Measurements from ENCODE around the gene MBLAC1.
A peak's percentile ranks its signal among the peaks of the same experiment; 100 is the strongest.

Gene MBLAC1

GRCh38 chr7:100126931-100127865 is at the start of gene MBLAC1:
MBLAC1 (plus strand) TSS chr7:100126967; CDS start chr7:100127396, 429 bp downstream.
- DNase-seq (ENCODE audit: low spot score) (peak; percentile 96), FAIRE-seq (peak; percentile 89)

GRCh38 chr7:100077205-100077604 is 49.6 kb upstream of the MBLAC1 start:
- no peak for FAIRE-seq

GRCh38 chr7:100079024-100079560 is 47.7 kb upstream of the MBLAC1 start:
- no peak for DNase-seq (ENCODE audit: low spot score)
- no peak for FAIRE-seq

More at GRCh38 chr7:100077205-100077604, 49.6 kb upstream of the MBLAC1 start:
- no peak for DNase-seq (ENCODE audit: low spot score)

GRCh38 chr7:100080907-100081534 is 45.7 kb upstream of the MBLAC1 start:
- FAIRE-seq, result no peak
- DNase-seq (ENCODE audit: low spot score), result no peak

- FAIRE-seq (peak; percentile 98), DNase-seq (ENCODE audit: low spot score) (peak; percentile 100)
Observed at GRCh38 chr7:100081535-100082102, 45.1 kb upstream of the MBLAC1 start, which contains the start of gene ZNF3. ZNF3 (minus strand) TSS chr7:100081723; CDS start chr7:100077357, 4,366 bp downstream.

- no peak for DNase-seq (ENCODE audit: low spot score)
- FAIRE-seq, result no peak
Observed at GRCh38 chr7:100082978-100083377, 43.8 kb upstream of the MBLAC1 start.

- FAIRE-seq (no peak), DNase-seq (ENCODE audit: low spot score) (no peak)
Observed at GRCh38 chr7:100085515-100085914, 41.3 kb upstream of the MBLAC1 start.

GRCh38 chr7:100087055-100087750 is 39.6 kb upstream of the MBLAC1 start:
- no peak for FAIRE-seq
- DNase-seq (ENCODE audit: low spot score), result peak; percentile 60

- DNase-seq (ENCODE audit: low spot score) (no peak), FAIRE-seq (no peak)
Observed at GRCh38 chr7:100088095-100088620, 38.6 kb upstream of the MBLAC1 start.

GRCh38 chr7:100088621-100089457 is 37.9 kb upstream of the MBLAC1 start, which contains the start of gene COPS6:
COPS6 (plus strand) TSS chr7:100088969; CDS start chr7:100088991, 22 bp downstream.
- FAIRE-seq, result peak; percentile 95

GRCh38 chr7:100089458-100090196 is 37.1 kb upstream of the MBLAC1 start:
- FAIRE-seq (no peak), DNase-seq (ENCODE audit: low spot score) (no peak)

More at GRCh38 chr7:100088621-100089457, 37.9 kb upstream of the MBLAC1 start, which contains the start of gene COPS6:
- DNase-seq (ENCODE audit: low spot score), result peak; percentile 93

- no peak for FAIRE-seq
- DNase-seq (ENCODE audit: low spot score), result no peak
Observed at GRCh38 chr7:100090527-100091410, 36.0 kb upstream of the MBLAC1 start.

GRCh38 chr7:100091411-100092181 is 35.2 kb upstream of the MBLAC1 start:
- no peak for FAIRE-seq
- DNase-seq (ENCODE audit: low spot score), result no peak

GRCh38 chr7:100093054-100093453 is 33.7 kb upstream of the MBLAC1 start:
- FAIRE-seq (peak; percentile 23), DNase-seq (ENCODE audit: low spot score) (no peak)

GRCh38 chr7:100093498-100093897 is 33.3 kb upstream of the MBLAC1 start:
- no peak for FAIRE-seq
- DNase-seq (ENCODE audit: low spot score), result no peak

- FAIRE-seq (no peak), DNase-seq (ENCODE audit: low spot score) (no peak)
Observed at GRCh38 chr7:100093925-100094486, 32.8 kb upstream of the MBLAC1 start.

- no peak for DNase-seq (ENCODE audit: low spot score)
- no peak for FAIRE-seq
Observed at GRCh38 chr7:100095289-100095688, 31.5 kb upstream of the MBLAC1 start.

All from urothelium cell line (cell line).